ENCODE data around the gene SLC22A12. TPM values are rescaled to one million over a fixed set of nuclear protein-coding genes. Genes with fewer than 3 reads are reported as not detected.

The SLC22A12 gene
- total RNA-seq, 1 donor from 2014 or later, result not detected

GRCh38 chr11:64632654-64633053, 41.6 kb downstream of the SLC22A12 start:
- Histone ChIP-seq H3K36me3 (no peaks in the 10 kb centered on the region), H3K9me3 (no peaks in the 10 kb centered on the region), H3K4me3 (no peak overlapping the region), H3K27ac (no peak overlapping the region), H3K27me3 (ENCODE audit: low read depth) (peaks cover 40% of the 10 kb centered on the region), H3K4me1 (no peaks in the 10 kb centered on the region)
- intact Hi-C loops (cut with DNase I), result no loop called here
- no peak for DNase-seq
- ATAC-seq, result no peak
- TF ChIP-seq CTCF (IDR thresholded peaks at IDR 0.05), result no peak

- no peak for ATAC-seq
- intact Hi-C loops (cut with DNase I), result no loop called here
- DNase-seq, result no peak
- H3K4me1 ChIP-seq, result no peaks in the 10 kb centered on the region
- H3K4me3 ChIP-seq, result no peak overlapping the region
- peaks cover 50% of the 10 kb centered on the region for H3K27me3 ChIP-seq (ENCODE audit: low read depth)
- no peaks in the 10 kb centered on the region for H3K36me3 ChIP-seq
- TF ChIP-seq CTCF (IDR thresholded peaks at IDR 0.05), result no peak
- H3K27ac ChIP-seq, result no peak overlapping the region
- H3K9me3 ChIP-seq, result no peaks in the 10 kb centered on the region
Observed at GRCh38 chr11:64633555-64634159, 42.6 kb downstream of the SLC22A12 start.

- H3K27ac ChIP-seq, result no peak overlapping the region
- peak in 1 of 2 donors; percentile 4 for ATAC-seq
- DNase-seq, result no peak
- H3K36me3 ChIP-seq, result no peaks in the 10 kb centered on the region
- TF ChIP-seq CTCF (IDR thresholded peaks at IDR 0.05), result no peak
- intact Hi-C loops (cut with DNase I), result no loop called here
- H3K4me1 ChIP-seq, result no peaks in the 10 kb centered on the region
- H3K9me3 ChIP-seq, result no peaks in the 10 kb centered on the region
- H3K4me3 ChIP-seq, result no peak overlapping the region
- H3K27me3 ChIP-seq (ENCODE audit: low read depth), result peaks cover 73% of the 10 kb centered on the region
Observed at GRCh38 chr11:64637334-64638017, 46.5 kb downstream of the SLC22A12 start.

- peak in 1 of 2 donors; percentile 16 for ATAC-seq
- no peak for DNase-seq
- Histone ChIP-seq H3K27ac (no peak overlapping the region), H3K4me3 (no peak overlapping the region), H3K27me3 (ENCODE audit: low read depth) (peaks cover 79% of the 10 kb centered on the region), H3K36me3 (no peaks in the 10 kb centered on the region), H3K4me1 (no peaks in the 10 kb centered on the region), H3K9me3 (no peaks in the 10 kb centered on the region)
- intact Hi-C loops (cut with DNase I), result no loop called here
- TF ChIP-seq CTCF (IDR thresholded peaks at IDR 0.05), result no peak
Observed at GRCh38 chr11:64638018-64638665, 47.1 kb downstream of the SLC22A12 start.

GRCh38 chr11:64638829-64639228, 47.8 kb downstream of the SLC22A12 start:
- TF ChIP-seq CTCF (IDR thresholded peaks at IDR 0.05), result no peak
- Histone ChIP-seq H3K36me3 (no peaks in the 10 kb centered on the region), H3K4me1 (no peaks in the 10 kb centered on the region), H3K4me3 (no peak overlapping the region), H3K9me3 (no peaks in the 10 kb centered on the region), H3K27me3 (ENCODE audit: low read depth) (peaks cover 83% of the 10 kb centered on the region), H3K27ac (no peak overlapping the region)
- DNase-seq, result no peak
- intact Hi-C loops (cut with DNase I), result no loop called here
- ATAC-seq, result no peak
